ENCODE results near the gene PPP2R5B.

PPP2R5B gene

DNA sequence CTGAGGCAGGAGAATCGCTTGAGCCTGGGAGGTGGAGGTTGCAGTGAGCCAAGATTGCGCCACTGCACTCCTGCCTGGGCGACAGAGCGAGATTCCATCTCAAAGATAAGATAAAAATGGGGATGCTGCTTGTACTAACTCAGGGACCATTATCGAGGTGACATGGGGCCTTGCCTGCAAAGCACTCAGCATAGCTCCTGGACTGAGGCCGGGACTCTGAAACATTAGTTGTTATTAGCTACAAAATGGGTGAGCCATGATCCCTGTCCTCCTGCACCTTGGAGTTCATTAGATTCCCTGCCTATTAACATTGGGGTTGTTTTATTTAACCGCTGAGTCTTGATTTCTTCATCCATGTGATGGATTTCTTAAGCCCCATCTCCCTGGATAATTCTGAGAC, 5.1 kb downstream of the PPP2R5B start:
- no peak for DNase-seq (ENCODE audit: low spot score)

DNA sequence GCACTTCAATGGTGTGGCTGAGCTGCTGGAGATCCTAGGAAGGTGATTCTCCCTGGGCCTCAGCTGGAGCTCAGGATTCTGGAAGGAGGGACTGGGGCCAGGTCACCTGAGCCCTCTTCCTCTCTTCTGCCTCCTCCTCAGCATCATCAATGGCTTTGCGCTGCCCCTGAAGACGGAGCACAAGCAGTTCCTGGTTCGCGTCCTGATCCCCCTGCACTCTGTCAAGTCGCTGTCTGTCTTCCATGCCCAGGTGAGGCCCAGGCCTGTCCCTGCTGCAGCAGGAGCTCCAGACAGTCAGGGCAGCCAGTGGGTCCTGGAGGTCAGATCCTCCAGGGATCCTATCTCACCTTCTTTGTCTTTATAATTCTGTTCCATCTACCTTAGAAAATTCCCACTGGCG, 5.9 kb downstream of the PPP2R5B start:
- DNase-seq (ENCODE audit: low spot score) = no peak

DNA sequence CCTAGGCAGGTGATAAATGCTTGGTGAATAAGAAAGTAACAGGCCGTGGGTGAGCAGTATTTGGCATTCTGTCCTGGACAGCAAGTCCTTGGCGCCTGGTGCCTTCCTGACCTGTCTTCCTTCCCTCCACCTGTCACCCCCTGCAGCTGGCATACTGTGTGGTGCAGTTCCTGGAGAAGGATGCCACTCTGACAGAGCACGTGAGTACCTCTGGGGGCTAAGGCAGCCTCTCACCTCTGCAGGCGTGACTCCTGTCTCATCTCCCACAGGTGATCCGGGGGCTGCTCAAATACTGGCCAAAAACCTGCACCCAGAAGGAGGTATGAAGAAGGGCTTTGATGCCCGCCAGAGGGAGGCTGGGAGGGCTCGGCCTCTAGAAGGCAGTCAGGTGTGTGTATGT, 6.8 kb downstream of the PPP2R5B start:
- no peak for DNase-seq (ENCODE audit: low spot score)

DNA sequence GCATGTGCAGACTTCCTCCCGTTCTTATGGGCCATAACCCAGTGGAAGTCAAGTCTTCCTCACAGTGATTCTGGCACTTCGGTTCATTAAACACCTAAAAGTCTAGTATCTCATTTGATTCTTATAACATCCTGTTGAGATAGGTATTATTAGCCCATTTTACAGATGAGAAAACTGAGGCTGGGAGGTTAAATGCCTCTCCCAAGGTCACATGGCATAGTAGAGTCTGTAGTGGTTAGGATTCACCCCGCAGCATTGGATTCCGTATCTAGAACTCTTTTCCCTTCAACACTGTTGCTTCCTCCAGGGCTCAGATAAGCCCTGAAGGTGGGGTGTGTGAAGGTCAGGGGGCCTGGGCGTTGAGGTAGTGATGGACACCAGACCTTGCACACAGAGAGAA, 7.8 kb downstream of the PPP2R5B start:
- DNase-seq (ENCODE audit: low spot score) = no peak

DNA sequence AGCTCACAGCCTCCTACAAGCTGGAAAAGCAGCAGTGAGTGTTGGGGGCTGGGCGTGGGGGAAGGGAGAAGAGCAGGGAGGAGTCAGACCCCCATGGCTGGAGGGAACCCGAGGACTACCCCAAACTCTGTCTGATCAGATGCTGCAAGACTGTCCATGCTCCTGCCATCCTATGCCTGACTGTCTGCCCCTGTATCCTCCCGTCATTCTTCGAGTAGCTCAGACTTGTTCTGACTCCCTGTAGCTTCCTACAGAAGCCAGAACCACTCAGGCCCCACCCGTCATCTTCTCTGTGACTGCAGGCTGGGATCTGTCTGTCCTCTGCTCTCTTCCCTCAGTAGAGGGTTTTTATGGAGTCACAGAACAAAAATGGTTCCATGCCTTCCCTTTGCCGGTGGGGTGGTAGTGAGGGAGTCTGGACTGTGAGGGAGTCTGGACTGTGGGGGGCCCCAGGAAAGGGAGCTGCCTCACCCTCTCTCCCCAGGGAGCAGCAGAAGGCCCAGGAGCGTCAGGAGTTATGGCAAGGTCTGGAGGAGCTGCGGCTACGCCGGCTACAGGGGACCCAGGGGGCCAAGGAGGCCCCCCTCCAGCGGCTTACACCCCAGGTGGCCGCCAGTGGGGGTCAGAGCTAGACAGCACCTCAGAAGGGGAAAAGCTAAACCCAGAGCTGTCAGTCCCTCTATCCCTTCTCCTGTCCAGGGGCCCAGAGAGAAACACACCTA, 8.9 kb downstream of the PPP2R5B start:
- no peak for DNase-seq (ENCODE audit: low spot score)

DNA sequence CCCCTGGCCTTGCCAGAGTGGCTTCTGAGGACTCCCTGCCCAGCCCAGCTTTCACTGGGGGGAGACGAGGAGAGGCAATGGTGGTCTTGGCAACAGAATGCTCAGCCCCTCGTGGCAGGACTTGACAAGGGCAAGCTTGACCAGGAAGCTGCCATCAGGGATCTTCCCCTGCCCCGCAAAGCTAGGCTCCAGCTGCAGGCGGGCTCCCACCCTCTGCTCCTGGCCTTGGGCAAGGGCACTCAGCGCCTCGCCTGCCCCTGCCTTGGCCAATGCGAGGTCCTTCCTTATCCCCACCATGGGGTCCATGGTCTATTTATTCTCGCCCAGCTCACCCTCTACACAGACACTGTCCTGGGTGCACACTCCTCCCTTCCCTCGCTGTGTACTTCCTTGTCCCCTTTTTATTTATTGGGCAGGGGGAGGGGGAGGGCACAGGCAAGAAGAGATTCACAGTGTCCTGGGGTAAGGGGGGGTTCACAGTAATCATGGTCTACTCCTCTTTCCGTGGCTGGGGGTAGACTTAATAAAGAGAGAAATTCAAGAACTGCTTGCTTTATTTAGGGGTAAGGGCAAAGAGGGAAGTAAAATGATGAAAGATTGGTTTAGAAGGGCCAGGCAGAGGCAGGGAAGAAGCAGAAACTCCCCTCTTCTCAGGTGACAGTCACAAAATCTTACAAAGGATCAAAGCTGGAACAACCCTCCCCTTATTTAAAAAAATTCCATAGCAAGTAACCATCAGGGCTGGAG, 9.6 kb downstream of the PPP2R5B start:
- DNase-seq (ENCODE audit: low spot score) = no peak

DNA sequence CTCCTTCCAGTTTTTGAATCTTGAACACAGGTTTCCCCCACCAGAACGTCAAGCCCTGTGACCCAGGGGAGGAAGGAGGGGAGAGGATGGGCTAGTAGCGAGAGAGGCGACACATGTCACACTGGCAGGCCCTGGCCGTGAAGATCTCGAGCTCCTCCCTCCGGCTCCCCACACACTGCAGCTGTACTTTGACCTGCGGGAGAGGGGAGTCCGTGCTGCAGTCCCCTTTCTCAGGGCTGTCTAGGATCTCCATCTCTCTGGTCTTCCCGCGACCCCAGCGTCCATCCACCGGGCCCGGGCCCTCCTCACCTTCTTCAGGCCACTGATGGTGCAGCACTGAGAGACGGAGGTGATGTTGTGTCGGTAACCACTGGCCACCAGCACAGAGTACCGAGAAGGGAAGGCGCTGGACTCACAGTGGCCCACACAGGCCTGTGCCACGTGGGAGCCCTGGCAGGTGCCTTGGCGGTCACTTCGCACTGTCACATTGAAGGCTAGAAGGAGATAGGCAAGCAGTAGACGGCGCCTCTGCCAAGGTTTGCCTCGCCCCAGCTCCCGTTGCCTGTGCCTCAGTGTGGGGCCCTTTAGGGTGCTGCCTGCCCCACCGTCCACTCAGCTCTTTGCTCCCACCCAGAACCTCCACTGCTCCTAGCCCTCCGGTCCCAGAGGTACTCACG, 10.3 kb downstream of the PPP2R5B start:
- no peak for DNase-seq (ENCODE audit: low spot score)

DNA sequence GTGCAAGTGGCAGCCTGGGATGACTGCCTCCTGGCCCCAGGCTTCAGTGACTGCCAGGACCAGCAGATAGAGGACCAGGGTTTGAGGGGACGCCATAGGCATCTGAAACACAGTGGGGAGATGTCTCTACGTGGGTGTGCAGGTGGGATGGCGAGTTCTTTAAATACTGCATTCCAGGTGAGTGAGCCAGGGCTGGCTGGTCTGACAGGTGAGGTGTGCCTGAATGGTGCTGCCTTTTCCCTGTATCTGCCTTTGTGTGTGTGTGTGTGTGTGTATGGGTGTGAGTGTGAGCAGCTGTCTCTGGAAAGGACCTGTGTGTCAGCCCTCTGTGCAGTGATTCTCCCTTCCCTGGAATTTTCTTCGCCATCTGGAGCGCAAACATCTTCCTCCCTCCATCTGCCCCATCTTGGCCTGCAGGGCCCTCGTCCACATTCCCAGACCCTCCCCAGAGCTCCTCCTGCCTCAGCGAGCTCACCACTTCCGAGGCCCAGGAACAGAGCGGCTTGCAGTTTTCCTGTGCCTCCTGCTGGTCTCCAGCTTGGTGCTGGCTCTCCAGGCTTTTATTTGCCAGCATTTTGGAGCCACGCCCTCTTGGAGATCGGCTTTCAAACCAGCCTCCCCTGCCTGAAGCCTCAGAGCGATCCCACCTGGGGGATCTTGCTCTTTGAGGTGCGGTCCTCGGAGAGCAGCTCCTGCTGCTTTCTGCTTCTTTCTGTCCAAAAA, 11.0 kb downstream of the PPP2R5B start, which contains the start of gene GPHA2:
TSS of gene GPHA2 (minus strand) at position 535 of the 723 bp plus-strand sequence. CDS start at position 102, 433 bp downstream.
- DNase-seq (ENCODE audit: low spot score) = no peak

DNA sequence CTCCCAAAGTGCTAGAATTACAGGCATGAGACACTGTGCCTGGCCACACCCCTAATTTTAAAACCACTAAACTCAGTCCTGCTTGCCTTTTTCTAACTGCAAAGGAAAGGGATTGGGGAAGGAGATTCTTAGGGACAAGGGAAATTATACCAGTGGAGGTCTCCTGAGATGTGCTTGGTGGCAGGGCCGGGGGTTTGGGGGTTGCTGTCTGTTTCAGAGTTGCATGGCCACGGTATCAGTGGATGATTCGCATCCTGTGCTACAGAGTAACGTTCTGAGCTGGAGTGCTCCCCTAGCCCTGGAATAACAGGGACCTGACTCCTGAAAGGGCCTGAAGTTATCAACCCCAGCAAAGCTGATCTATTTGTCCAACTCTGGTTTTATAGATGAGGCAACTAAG, 12.1 kb downstream of the PPP2R5B start:
- DNase-seq (ENCODE audit: low spot score) = no peak

DNA sequence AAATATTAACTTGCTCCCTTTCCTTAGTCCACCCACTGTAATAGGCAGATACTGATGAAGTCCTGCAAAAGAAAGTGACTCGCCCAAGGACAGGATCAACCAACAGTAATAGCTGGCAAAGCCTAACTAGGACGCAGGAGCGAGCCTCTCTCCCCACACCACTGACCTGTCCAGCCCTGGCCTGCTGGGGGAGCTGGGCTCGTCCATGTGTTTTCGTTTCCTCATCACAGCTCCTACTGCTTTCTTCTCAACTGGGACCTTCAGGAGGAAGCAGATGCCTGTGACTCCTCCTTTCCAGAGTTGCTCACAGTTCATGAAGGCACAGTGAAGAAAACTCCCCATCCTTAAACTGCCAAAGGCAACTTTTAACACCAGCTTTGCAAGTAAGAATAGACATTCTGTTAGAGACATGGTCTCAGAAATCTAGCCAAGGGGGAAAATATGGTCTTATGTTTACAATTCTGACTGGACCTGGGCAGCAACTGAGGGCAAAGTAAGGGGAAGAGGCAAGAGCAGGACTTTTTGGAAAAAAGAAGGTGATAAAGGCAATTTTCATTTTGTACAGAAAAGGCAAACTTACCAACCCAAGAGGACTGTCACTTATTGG, 22.8 kb downstream of the PPP2R5B start:
- no peak for DNase-seq (ENCODE audit: low spot score)

DNA sequence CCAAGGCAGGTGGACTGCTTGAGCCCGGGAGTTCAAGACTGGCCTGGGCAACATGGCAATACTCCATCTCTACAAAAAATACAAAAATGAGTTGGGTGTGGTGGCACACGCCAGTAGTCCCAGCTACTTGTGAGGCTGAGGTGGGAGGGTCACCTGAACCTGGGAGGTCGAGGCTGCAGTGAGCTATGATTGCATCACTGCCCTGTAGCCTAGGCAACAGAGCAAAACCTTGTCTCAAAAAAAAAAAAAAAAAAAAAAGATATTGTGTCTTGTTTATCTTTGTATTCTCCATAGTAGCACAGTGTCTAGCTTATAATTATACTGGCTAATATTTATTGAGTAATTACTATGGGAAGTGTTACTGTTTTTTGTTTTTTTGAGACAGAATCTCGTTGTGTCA, 27.0 kb downstream of the PPP2R5B start:
- DNase-seq (ENCODE audit: low spot score) = no peak

DNA sequence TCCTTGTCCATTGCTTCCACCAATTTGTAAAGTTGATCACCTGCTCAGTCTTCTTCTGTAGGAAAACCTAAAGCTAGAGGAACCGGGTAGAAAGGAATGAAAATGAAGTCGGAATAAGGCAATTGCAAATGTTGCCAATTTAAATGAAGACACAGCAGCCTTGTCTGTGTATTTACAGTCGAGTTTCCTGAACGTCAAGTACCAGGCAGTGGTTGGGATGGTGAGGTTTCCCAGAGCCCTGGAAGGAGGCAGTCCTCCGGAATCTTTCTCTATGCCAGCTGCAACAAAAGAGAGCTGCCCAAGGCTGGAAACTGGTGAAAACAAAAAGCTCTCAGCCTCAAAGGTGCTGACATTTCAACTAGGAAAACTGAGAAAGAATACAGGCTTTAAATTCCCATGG, 29.7 kb downstream of the PPP2R5B start:
- DNase-seq (ENCODE audit: low spot score) = no peak

DNA sequence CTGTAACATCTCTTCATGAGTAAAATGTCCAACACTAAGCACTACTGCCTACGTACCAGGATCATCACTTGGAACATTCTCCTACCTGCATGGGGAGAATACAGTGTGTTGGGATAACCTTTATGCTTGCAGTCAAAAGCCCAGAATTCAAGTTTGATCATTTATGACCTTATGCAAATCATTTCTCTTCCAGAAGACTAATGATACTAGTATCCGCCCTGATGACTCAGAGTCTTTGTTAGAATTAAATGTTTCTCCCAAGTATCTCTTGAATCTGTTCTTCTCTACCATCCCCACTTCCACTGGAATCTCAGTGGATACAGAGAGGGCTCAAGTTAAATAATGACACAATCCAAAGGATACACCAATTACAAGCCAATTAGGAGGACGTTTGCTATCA, 35.0 kb downstream of the PPP2R5B start:
- DNase-seq (ENCODE audit: low spot score) = no peak

DNA sequence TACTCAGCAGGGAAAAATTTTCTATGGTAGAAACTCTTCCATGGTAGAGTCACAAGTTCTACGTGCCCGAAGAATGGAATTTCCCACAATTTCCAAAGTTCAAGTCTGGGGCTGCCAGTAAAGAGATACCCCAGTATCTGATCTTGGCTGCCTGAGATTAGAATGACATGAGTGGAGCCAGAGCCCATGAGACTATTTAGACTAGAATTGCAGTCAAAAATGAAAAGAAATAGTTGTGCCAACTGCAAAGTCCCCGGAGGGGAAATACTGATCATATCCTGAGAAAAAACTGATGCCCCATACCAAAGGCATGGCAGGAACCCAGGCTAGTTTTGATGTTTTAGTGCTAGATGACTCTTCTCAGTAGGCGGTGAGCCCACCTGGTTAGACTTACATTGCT, 36.2 kb downstream of the PPP2R5B start:
- no peak for DNase-seq (ENCODE audit: low spot score)

DNA sequence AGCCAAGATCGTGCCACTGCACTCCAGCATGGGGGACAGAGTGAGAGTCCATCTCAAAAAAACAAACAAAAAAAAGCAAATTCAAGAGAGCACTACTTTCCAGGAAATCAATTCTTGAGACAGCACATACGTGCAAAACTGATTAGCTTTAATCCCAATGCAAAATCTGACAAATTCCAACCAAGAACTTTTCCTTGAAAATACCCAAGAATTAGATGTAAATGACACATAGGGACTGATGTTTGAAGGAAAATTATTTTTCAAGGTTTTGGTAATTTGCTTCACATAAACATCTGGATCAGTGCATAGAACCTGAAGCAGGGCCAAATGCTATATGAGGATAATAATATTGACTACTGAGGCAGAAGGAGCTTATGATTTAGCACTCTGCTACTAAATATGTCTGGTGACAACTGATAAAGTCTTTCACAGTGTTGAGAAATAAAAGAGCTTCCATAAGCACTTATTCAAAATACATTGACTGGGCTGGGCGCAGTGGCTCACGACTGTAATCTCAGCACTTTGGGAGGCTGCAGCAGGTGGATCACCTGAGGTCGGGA, 38.7 kb downstream of the PPP2R5B start:
- DNase-seq (ENCODE audit: low spot score) = no peak

DNA sequence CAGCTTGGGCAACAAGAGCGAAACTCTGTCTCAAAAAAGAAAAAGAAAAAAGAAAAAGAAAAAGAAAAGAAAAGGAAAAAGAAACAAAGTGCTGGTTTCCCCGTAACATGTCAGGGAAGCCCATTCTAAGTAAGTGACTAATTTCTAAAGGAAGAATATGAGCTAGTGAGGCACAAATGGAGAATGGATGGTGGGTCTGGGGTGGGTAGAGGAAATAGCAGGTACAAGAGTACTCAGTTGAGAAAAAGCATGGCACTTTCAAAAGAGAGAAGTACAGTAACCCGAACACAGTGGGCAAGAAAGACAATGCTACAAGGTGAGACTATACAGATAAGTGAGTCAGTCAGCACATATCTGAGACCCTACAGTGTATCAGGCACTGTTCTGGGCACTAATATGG, 42.9 kb downstream of the PPP2R5B start:
- DNase-seq (ENCODE audit: low spot score) = no peak

DNA sequence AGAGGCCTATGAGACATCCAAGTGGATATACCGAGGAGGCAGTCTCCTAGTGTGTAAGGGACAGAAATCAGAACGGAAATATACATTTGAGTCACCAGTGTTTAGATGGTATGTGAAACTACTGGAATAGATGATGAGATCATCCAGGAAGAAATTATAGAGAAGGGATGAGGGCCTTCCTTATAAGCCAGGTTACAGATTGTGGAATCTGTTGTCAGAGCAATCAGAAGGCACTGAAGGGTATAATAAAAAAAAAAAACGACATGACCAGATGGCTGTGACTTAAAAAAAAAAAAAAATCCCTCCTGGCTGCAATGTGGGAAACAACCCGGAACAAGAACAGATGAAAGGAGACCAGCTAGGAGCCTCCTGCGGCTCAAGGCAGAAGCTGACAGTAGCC, 44.7 kb downstream of the PPP2R5B start:
- DNase-seq (ENCODE audit: low spot score) = no peak

DNA sequence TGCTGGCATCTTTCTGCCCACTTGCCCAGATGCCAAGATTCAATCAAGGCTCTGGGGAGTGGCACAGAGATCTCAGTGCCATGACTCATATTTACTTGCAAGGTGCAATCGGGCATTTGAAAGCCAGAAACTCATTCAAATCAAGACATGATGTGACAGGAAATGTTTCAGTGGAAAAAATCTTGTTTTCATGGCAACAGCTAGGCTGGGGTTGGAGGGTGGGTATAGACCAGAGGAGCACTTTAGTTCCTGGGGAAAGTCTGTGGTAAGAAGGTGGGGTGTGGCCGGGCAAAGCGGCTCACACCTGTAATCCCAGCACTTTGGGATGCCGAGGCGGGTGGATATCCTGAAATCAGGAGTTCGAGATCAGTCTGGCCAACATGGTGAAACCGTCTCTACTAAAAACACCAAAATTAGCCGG, 46.3 kb downstream of the PPP2R5B start:
- no peak for DNase-seq (ENCODE audit: low spot score)

DNA sequence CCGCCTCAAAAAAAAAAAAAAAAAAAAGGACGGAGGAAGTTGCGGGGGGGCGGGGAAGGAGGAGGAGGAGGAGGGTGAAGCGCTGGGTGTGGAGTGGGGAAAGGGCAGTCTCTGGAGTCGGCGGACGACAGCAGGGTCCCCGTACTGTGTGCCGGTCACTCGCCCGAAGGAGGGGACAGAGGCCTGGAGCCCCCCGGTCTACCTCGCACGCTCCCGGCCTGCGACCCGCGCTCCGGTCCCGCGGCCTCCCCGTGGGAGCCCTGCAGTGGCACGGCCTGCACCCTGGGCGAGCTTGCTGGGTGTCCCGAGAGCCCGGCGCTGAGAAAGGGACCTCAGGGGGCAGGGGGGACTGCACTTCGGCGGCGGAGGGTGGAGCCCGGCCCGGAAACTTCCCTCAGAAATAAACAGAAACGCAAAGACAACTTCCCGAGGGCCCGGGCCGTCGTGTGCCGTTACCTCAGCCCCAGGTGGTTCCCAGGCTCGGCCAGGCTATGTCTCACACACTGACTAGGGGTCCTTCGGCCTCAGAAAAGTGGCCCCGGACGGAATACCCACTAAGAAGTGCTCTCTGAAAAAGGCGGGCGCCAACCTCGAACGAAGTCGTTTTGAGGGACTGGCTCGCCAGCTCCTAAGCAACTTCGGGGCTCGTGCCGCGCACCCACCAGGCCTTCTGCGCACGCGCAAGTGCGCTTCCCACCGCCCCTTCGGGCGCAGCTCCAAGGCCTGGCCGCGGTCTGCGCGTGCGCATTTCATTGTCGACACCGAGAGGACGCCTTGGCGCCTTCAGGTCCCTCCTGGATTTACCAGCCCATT, 47.1 kb downstream of the PPP2R5B start, which contains the start of gene MAJIN:
TSS of gene MAJIN (minus strand) at position 688 of the 813 bp plus-strand sequence. CDS start 12,703 bp downstream, outside the sequence.
- DNase-seq (ENCODE audit: low spot score) = peak; percentile 52

DNA sequence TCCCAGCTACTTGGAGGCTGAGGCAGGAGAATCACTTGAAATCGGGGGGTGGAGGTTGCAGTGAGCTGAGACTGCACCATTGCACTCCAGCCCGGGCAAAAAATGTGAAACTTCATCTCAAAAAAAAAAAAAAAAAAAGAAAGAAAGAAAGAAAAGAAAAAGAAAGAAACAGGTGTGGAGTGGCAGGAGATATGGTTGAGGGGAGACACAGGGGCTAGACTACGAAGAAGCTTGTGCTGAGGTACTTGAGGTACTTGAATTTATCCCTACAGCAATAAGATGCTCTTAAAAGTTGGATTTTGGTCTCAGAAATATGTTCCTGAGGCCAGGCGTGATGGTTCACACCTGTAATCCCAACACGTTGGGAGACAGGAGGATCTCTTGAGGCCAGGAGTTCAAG, 49.6 kb downstream of the PPP2R5B start:
- DNase-seq (ENCODE audit: low spot score) = no peak

DNA sequence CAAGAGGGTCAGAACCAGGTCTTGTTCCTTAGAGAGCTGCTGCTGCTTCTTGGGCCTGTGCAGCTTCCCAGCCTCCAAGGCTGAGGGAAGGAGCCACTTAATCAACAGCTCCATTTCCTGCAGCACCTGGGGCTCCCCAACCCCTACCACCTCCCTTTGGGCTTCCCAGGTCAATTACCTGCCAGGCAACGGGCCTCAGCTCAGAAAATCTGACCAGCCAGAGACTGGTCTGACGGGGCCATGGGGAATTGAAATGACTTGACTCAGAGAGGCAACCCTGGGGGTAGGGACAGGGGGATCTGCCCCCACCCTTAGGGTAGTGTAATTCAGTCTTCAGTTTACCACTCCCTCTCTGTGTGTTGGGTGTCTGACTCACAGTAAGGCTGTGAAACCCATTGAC, 52.2 kb downstream of the PPP2R5B start:
- no peak for DNase-seq (ENCODE audit: low spot score)

Measured in putamen (tissue), 1 donor.